Measurements from ENCODE around the gene POLR1D.

The POLR1D gene

DNA sequence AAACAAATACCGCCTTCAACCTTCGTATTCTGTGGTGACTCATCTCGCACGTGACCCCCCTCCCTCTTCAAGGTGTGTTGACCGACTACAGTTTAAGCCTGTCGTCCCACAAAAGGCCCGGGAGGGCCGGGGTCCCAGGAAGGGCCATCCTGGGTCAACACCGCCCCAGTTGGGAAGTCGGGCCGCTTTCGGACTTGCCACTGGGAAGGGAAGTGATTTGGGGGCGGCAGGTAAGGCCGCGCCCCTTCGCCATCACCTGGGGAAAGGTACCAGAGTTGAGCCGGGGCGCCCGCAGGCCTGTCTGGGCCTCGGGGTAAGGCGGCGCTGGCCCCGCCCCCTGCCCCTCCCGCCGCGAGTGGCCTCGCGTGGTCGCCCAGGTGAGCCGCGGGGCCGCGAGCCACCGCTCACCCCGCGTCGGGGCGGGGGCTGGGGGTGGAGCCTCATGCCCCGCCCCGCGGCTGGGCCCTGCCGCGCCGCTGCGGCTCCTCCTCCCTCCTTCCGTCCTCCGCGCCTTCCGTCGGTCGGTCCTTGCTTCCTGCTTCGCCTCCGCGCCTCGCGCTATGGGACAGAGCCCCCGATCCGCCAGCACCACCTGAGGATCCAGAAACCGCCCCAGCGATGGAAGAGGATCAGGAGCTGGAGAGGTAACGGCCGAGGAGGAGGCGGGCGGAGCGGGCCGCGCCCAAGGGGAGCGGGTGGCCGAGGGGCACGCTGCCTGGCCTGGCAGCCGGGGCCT is at the start of gene POLR1D:
TSS of gene POLR1D (plus strand) at position 527 of the 736 bp plus-strand sequence. CDS start at position 619, 92 bp downstream.
- TF ChIP-seq, protein P1, sequence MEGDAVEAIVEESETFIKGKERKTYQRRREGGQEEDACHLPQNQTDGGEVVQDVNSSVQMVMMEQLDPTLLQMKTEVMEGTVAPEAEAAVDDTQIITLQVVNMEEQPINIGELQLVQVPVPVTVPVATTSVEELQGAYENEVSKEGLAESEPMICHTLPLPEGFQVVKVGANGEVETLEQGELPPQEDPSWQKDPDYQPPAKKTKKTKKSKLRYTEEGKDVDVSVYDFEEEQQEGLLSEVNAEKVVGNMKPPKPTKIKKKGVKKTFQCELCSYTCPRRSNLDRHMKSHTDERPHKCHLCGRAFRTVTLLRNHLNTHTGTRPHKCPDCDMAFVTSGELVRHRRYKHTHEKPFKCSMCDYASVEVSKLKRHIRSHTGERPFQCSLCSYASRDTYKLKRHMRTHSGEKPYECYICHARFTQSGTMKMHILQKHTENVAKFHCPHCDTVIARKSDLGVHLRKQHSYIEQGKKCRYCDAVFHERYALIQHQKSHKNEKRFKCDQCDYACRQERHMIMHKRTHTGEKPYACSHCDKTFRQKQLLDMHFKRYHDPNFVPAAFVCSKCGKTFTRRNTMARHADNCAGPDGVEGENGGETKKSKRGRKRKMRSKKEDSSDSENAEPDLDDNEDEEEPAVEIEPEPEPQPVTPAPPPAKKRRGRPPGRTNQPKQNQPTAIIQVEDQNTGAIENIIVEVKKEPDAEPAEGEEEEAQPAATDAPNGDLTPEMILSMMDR (IDR thresholded peaks at IDR 0.05; ENCODE audit: control insufficient read depth, insufficient read depth, low read depth, low read length, missing control alignments) = no peak
- H3K4me3 ChIP-seq (ENCODE audit: control insufficient read depth, low read depth, low read length) = peak within 1 kb of the TSS; percentile 53
- DNase-seq (ENCODE audit: low read depth) = no peak

DNA sequence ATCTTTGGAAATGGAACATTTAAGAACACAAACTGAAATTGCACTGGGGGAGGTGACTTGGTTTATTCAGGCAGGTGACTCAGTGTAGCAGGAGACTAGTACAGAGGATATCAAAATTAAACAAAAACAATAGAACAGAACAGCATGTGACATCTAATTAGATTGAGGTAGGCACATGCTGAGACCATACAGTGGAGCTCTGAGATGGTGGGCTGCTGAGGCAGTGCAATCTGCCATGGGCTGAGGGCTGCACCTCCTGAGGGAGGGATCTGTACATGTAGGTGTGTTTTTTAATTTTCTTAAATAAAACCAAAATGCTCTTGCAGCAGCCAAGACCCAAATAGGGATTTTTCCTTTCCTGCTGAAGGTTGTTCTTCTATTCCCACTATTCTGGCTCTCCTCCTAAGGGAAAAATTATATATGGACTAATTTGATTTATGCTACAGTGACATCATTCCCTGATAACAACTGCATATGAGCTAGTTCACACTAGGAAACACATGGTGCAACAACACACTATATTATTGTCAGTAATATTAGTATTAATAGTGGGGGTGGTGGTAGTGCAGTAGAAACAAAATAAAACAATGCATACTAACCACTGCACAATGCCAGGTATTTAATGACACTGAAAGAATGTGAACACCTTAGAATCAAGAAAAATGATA is 49.3 kb upstream of the POLR1D start:
- no peak for DNase-seq (ENCODE audit: low read depth)
- TF ChIP-seq, protein P1 (IDR thresholded peaks at IDR 0.05; ENCODE audit: control insufficient read depth, insufficient read depth, low read depth, low read length, missing control alignments) = no peak
- H3K4me3 ChIP-seq (ENCODE audit: control insufficient read depth, low read depth, low read length) = no peak overlapping the region

GRCh38 chr13:27573265-27573664 is 48.4 kb upstream of the POLR1D start:
- H3K4me3 ChIP-seq (ENCODE audit: control insufficient read depth, low read depth, low read length) = no peak overlapping the region
- no peak for DNase-seq (ENCODE audit: low read depth)
- TF ChIP-seq, protein P1 (IDR thresholded peaks at IDR 0.05; ENCODE audit: control insufficient read depth, insufficient read depth, low read depth, low read length, missing control alignments) = no peak

DNA sequence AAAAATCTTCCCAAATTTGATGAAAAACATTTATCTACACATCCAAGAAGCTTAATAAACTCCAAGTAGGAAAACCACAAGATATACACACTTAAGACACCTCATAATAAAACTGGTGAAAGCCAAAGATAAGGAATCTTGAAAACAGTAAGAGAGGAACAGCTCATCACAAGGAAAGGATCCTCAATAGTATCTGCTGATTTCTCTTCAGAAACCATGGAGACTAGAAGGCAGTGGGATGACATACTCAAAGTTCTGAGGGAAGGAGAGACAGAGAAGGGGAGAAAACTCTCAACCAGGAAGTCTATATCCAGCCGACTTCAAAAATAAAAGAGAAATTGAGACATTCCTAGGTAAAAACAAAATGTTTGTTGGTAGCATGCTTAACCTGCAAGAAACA is 47.0 kb upstream of the POLR1D start:
- no peak overlapping the region for H3K4me3 ChIP-seq (ENCODE audit: control insufficient read depth, low read depth, low read length)
- TF ChIP-seq, protein P1 (IDR thresholded peaks at IDR 0.05; ENCODE audit: control insufficient read depth, insufficient read depth, low read depth, low read length, missing control alignments) = no peak
- no peak for DNase-seq (ENCODE audit: low read depth)

- no peak for DNase-seq (ENCODE audit: low read depth)
- no peak overlapping the region for H3K4me3 ChIP-seq (ENCODE audit: control insufficient read depth, low read depth, low read length)
- TF ChIP-seq, protein P1 (IDR thresholded peaks at IDR 0.05; ENCODE audit: control insufficient read depth, insufficient read depth, low read depth, low read length, missing control alignments) = no peak
Measured at GRCh38 chr13:27578121-27579030, 43.3 kb upstream of the POLR1D start.

- no peak overlapping the region for H3K4me3 ChIP-seq (ENCODE audit: control insufficient read depth, low read depth, low read length)
- DNase-seq (ENCODE audit: low read depth) = no peak
- TF ChIP-seq, protein P1 (IDR thresholded peaks at IDR 0.05; ENCODE audit: control insufficient read depth, insufficient read depth, low read depth, low read length, missing control alignments) = no peak
Measured at GRCh38 chr13:27583645-27584044, 38.0 kb upstream of the POLR1D start.
